Activated naive CD4-positive, alpha-beta T cell treated with anti-CD3 and anti-CD28 coated beads, Interleukin-2, amount 50 U/mL, for 72 hours (primary cell): ENCODE measurements around the gene BAHCC1. TPM values are rescaled to one million over a fixed set of nuclear protein-coding genes. Genes with fewer than 3 reads are reported as not detected.

Source experiments
- ATAC-seq, 2 donors: fragments of 150-1000 bp; cut with Tn5 transposase; 2 replicates each; pipeline ENCODE4 v1.10.0; 2021; ENCODE audit warnings: mild to moderate bottlenecking in 2 of 2, moderate library complexity in 2 of 2
- DNase-seq, 2 donors: peaks; one replicate each; pipeline ENCODE4 v3.0.0; 2021 to 2022; ENCODE audit warnings: low spot score in 2 of 2
- H3K27ac Mint-ChIP-seq, 2 donors: one replicate each; pipeline ENCODE4 v1.8.0; 2022; ENCODE audit warnings: mild to moderate bottlenecking in 2 of 2, mixed read lengths in 2 of 2
- H3K36me3 Mint-ChIP-seq, 2 donors: one replicate each; pipeline ENCODE4 v1.8.0; 2022; ENCODE audit warnings: mixed read lengths in 2 of 2
- H3K9me3 Mint-ChIP-seq, 2 donors: one replicate each; pipeline ENCODE4 v1.8.0; 2022; ENCODE audit warnings: mixed read lengths in 2 of 2
- total RNA-seq, 2 donors: library from RNA; stranded (reverse); gene quantifications; one replicate each; pipeline ENCODE4 v1.2.3, GENCODE V29; 2022

Gene BAHCC1
- total RNA-seq, 2 donors from 2014 or later: 0.16 TPM; not detected in 1

DNA sequence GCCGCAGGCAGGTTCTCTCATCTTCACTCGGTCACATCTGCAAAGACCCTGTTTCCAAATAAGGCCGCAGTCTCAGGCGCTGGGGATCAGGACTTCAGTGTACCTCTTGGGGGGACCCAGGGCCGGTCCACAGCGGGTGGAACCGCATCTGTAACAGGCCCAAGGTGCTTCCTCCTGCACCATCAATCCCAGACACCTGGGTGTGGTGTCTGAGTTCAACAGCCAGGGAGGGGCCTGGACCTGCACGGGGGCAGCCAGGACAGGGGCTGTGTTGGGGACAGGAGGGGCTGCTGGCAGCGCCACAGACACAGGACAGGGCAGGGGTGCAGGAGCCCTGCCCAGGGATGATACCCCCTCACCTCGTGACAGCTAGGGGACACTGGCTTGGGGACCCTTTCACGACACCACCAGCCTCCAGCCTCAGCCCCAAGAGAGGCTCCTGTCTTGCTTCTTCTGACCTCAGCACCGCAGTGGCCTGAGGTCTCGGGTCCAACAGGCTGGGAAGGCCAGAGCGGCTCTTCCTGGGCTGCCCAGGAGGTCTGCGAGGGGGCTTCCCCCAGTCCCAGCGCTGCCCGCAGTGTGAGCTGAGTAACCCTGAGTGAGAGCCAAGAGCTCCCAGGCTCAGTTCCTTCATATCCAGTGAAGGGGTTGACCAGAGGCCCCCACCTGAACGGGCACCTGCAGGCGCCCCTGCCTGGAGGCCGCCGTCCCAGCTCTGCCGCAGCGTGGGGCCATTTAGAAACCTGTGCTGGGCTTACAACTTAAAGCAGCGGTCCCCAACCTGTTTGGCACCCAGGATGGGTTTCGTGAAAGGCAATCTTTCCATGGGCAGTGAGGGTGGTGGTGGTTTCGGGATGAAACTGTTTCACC is 30.7 kb upstream of the BAHCC1 start:
- DNase-seq (no peak), ATAC-seq (peak in 1 of 2 donors; percentile 7)
- H3K27ac Mint-ChIP-seq: no peak overlapping the region
- H3K36me3 Mint-ChIP-seq: no peaks in the 10 kb centered on the region
- no peaks in the 10 kb centered on the region for H3K9me3 Mint-ChIP-seq

DNA sequence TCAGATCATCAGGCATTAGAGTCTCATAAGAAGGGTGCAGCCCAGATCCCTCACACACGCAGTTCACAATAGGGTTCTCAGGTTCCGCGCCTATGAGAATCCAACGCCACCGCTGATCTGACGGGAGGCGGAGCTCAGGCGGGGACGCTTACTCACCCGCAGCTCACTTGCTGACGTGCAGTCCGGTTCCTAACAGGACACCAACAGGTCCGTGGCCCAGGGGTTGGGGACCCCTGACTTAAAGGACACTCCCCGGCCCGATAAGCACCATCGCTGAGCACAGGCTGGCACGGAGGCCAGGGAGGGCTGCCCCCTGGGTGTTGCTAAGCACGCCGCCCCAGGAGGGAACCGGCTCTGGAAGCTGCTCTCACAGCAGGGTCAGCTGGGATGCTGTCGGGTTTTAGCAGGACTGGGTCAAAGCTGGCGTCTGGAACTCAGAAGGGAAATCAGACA is 30.1 kb upstream of the BAHCC1 start:
- peak in 1 of 2 donors; percentile 48 for DNase-seq
- ATAC-seq: peak; percentile 40 to 77
- Mint-ChIP-seq H3K9me3 (no peaks in the 10 kb centered on the region), H3K36me3 (no peaks in the 10 kb centered on the region), H3K27ac (no peak overlapping the region)

DNA sequence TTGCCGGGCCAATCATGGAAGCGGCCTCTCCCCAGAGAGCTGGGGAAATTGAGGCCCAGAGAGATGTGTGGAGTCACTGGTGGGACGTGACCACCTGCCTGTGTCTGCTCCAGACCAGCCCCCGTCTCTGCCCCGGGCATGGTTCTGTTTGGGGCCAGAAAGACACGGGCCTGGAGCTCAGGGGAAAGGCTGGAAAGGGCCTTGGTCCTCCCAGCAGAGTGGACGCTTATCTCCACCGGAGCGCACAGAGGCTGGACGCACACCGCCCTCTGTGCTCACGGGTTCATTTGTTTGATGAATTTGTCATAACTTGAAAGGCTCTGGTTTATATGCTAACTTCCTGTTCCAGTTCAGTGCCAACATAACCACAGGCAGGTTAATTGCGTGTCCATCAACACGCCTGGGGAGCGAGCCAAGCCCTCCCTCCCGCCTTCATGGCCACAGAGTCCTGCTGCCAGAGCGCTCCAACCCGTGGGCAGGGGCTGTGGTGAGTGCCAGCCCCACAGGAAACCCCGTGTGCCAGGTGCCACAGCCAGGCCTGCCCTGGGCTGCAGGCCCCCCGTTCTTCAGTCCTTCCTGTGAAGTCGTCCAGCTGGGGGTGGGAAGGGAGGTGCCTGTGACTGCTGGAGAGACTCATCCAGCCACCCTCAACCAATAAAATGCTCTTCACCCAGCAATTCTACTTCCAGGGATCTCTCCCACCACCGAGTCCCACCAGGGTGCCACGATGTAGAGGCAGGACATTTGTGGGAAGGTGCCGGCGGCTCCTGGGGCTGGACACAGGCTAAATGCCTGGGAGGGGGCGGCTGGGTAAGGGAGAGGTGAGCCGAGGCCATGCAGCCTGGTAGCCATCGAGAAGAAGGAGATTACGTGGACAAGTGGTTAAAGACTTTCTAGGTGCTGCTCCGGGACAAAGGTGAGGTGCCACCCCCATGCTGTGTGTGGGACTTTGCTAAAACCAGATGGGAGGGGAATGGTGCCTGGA is 29.4 kb upstream of the BAHCC1 start:
- no peaks in the 10 kb centered on the region for H3K9me3 Mint-ChIP-seq
- DNase-seq: no peak
- peak; percentile 77 to 78 for ATAC-seq
- no peaks in the 10 kb centered on the region for H3K36me3 Mint-ChIP-seq
- no peak overlapping the region for H3K27ac Mint-ChIP-seq

DNA sequence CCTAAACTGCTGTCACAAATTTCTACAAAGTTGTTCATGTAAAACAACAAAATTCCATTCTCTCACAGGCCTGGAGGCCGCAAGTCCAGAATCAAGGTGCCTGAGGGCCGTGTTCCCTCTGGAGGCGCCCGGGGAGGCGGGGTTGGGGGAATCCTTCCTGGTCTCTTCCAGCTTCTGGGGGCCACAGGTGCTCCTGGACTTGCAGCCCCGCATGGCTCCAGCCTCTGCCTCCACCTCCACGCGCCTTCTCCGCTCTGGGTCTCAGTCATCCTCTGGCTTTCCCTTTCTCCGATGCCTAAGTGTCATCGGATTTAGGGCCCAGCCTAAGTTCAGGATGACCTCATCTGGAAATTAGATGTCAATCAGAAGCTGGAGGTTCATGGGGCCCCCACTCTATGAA is 28.6 kb upstream of the BAHCC1 start:
- no peak overlapping the region for H3K27ac Mint-ChIP-seq

GRCh38 chr17:81367171-81367570 is 28.1 kb upstream of the BAHCC1 start:
- no peak for ATAC-seq
- no peaks in the 10 kb centered on the region for H3K36me3 Mint-ChIP-seq
- DNase-seq: no peak
- no peaks in the 10 kb centered on the region for H3K9me3 Mint-ChIP-seq
- no peak overlapping the region for H3K27ac Mint-ChIP-seq

More for the DNA sequence above, 28.6 kb upstream of the BAHCC1 start:
- H3K9me3 Mint-ChIP-seq: no peaks in the 10 kb centered on the region
- no peak for ATAC-seq
- no peak for DNase-seq
- H3K36me3 Mint-ChIP-seq: no peaks in the 10 kb centered on the region

- no peak for ATAC-seq
- H3K27ac Mint-ChIP-seq: no peak overlapping the region
- DNase-seq: no peak
- H3K36me3 Mint-ChIP-seq: no peaks in the 10 kb centered on the region
- no peaks in the 10 kb centered on the region for H3K9me3 Mint-ChIP-seq
These were observed 26.9 kb upstream of the BAHCC1 start for GRCh38 chr17:81368161-81369022.

- no peaks in the 10 kb centered on the region for H3K9me3 Mint-ChIP-seq
- no peaks in the 10 kb centered on the region for H3K36me3 Mint-ChIP-seq
These were observed 25.0 kb upstream of the BAHCC1 start for GRCh38 chr17:81370294-81370693.

DNA sequence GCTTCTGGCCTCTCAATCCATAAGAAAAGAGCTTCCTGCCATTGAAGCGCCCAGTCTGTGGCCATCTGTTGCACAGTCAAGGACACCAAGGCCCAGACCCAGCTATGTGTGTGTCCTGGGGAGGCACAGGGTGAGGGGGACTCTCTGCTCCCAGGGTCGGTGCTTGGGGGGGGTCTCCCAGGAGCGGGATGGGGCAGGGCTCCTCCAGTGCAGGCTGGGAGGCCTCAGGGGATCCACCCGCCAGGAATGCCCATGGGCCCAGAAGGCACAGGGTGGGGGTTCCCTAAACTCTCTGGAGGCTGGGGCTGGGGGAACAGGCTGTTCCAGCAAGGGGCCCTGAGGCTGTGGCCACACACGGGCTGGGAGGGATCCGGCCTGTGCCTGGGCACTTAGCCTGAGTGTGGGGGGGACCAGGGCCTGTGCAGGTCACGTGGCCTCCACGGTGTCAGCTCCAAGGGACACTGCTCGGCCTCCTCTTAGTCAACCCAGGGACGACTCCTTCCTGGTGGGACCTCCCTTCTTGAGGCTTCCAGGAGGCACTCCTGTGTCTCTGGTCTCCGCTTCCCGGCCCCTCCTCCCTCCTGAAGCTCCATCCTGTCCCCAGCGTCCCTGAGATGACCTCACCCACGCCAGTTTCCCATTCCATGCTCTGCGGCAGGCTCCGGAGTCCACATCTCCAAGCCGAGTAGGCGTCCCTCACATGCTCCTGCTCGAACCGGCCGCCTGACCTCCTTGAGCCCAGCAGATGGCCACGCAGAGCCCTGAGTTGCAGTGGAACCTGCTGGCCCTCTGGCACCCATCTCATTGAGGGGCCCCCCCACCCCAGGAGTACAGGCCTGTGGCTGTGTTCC is 23.1 kb upstream of the BAHCC1 start:
- H3K9me3 Mint-ChIP-seq: no peaks in the 10 kb centered on the region
- no peak overlapping the region for H3K27ac Mint-ChIP-seq
- DNase-seq (no peak), ATAC-seq (no peak)
- no peaks in the 10 kb centered on the region for H3K36me3 Mint-ChIP-seq

More at GRCh38 chr17:81370294-81370693, 25.0 kb upstream of the BAHCC1 start:
- DNase-seq (no peak), ATAC-seq (no peak)
- H3K27ac Mint-ChIP-seq: no peak overlapping the region

- no peak for DNase-seq
- Mint-ChIP-seq H3K27ac (no peak overlapping the region), H3K36me3 (no peaks in the 10 kb centered on the region), H3K9me3 (no peaks in the 10 kb centered on the region)
- no peak for ATAC-seq
These were observed 21.6 kb upstream of the BAHCC1 start for GRCh38 chr17:81373536-81374160.

- H3K27ac Mint-ChIP-seq: no peak overlapping the region
- H3K9me3 Mint-ChIP-seq: no peaks in the 10 kb centered on the region
- DNase-seq: no peak
- ATAC-seq: no peak
- no peaks in the 10 kb centered on the region for H3K36me3 Mint-ChIP-seq
These were observed 20.4 kb upstream of the BAHCC1 start for GRCh38 chr17:81374890-81375289.

GRCh38 chr17:81376946-81377714 is 18.1 kb upstream of the BAHCC1 start:
- H3K27ac Mint-ChIP-seq: no peak overlapping the region
- no peaks in the 10 kb centered on the region for H3K36me3 Mint-ChIP-seq
- ATAC-seq (no peak), DNase-seq (no peak)
- H3K9me3 Mint-ChIP-seq: no peaks in the 10 kb centered on the region

DNA sequence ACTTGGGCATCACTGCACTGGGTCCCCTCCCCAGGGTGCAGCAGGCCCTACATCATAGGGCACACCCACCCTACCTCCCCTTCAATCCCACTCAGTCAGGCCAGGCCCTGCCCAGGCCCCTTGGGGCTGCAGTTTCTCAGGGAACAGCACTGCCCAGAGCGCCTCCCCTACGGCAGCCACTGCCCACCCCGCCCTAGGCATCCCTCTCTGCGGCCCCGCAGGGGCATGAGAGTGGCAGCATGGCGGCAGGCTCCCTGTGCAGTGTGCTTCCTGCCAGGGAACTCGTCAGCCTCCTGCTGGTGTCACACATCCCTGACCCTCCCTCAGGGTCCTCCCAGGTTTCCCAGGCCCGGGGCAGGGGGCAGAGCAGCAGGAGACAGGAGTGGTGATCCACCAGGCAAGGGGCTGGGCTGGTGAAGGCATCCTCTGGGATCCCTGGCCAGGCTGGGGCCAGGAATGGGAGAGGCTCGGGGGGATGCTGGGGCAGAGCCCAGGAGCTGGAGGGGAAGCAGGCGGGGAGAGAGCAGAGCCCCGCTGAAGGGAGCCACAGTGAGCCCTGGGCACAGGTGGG is 16.2 kb upstream of the BAHCC1 start:
- Mint-ChIP-seq H3K36me3 (no peaks in the 10 kb centered on the region), H3K27ac (no peak overlapping the region), H3K9me3 (no peaks in the 10 kb centered on the region)
- ATAC-seq (no peak), DNase-seq (no peak)

- ATAC-seq: no peak
- Mint-ChIP-seq H3K36me3 (no peaks in the 10 kb centered on the region), H3K9me3 (no peaks in the 10 kb centered on the region), H3K27ac (no peak overlapping the region)
- DNase-seq: no peak
These were observed 15.7 kb upstream of the BAHCC1 start for GRCh38 chr17:81379523-81379942.

GRCh38 chr17:81380131-81380530 is 15.1 kb upstream of the BAHCC1 start:
- no peaks in the 10 kb centered on the region for H3K36me3 Mint-ChIP-seq
- no peak for DNase-seq
- H3K27ac Mint-ChIP-seq: no peak overlapping the region
- no peaks in the 10 kb centered on the region for H3K9me3 Mint-ChIP-seq
- no peak for ATAC-seq
